Activated CD8-positive, alpha-beta memory T cell treated with anti-CD3 and anti-CD28 coated beads, Interleukin-2, amount 50 U/mL, for 24 hours (primary cell): ENCODE measurements around the gene MARCHF5.
A peak's percentile ranks its signal among the peaks of the same experiment; 100 is the strongest.

Experiments used
- DNase-seq: peaks from one replicate; pipeline ENCODE4 v3.0.0-alpha.2; 2020; ENCODE audit errors: extremely low read depth

The MARCHF5 gene, protein sequence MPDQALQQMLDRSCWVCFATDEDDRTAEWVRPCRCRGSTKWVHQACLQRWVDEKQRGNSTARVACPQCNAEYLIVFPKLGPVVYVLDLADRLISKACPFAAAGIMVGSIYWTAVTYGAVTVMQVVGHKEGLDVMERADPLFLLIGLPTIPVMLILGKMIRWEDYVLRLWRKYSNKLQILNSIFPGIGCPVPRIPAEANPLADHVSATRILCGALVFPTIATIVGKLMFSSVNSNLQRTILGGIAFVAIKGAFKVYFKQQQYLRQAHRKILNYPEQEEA

DNA sequence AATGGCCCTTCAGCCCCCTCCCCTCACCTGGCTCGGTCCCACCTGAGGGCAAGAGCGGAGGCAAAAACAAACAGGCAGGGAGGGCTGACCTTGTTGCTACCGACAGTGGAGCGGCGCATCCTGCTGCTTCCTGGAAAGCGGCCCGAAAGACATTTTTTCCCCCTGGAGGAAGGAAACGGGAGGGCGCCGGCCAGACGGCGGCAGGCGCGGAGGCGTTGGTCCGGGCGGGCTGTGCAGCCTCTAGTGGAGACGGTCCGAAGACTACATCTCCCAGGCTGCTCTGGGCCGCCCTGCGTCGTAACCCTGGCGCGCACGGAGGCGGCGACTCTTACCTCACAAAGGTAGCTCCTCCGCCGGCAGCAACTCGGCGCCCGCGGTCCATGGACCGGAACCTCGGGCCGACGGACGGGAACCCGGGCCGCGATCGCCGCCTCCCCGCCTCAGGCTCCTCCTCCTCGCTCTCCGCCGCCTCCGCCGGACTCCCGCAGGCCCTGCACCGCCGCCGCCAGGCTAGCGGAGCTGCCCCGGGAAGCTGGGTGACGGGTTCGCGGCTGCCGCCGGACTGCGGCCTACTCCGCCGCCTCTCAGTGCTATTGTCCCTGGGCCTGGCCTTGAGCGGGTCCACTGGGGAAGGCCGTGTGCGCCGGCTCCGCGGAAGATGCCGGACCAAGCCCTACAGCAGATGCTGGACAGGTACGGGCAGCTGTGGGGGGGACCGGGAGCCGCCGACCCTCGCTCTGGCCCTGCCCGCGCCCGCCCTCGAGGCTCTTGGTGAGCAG, at the start of gene MARCHF5, which contains the start of gene CPEB3:
Gene MARCHF5, plus strand, starts transcription at position 331 of the 779 bp plus-strand sequence. Its CDS starts 328 bp downstream, at position 659.
Gene CPEB3, minus strand, starts transcription at position 242 of the 779 bp plus-strand sequence. CDS start 50,728 bp downstream, outside the sequence.
- peak; percentile 76 for DNase-seq

DNA sequence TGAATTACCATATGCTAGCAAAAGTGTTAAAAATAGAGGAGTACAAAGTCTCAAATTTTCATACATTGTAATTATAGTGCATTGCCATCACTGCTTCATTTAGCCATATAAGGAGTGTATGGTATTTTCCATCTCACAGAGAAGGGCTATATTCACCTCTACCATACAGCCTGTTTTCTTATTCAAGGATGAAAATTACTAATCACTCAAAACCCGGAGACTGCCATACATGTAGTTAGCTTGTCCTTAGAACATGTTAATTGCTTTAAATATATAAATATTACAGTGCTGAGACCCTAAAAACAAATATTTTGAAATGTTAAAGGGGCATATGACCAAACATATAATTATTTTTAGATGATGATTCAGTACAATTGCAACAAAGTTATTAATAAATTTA, 49.5 kb upstream of the MARCHF5 start:
- no peak for DNase-seq

DNA sequence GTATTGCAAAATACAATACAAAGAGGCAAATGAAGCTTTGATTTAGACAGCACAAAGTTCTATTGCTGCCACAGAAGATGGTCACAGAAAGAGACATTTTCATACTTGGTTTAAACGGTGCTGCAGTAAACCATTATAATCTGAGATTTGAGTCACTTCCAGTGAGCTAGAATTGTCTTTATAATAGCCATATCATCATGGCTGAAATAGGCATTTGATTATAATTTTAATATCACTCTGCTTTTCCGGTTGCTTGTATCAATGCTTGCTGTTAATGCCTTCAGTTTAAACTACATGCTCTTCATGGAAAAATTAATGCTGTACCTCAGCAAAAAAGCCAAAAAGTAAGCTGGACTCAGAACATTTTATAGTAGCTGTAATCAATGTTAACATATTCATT, 48.6 kb upstream of the MARCHF5 start:
- DNase-seq = no peak

DNA sequence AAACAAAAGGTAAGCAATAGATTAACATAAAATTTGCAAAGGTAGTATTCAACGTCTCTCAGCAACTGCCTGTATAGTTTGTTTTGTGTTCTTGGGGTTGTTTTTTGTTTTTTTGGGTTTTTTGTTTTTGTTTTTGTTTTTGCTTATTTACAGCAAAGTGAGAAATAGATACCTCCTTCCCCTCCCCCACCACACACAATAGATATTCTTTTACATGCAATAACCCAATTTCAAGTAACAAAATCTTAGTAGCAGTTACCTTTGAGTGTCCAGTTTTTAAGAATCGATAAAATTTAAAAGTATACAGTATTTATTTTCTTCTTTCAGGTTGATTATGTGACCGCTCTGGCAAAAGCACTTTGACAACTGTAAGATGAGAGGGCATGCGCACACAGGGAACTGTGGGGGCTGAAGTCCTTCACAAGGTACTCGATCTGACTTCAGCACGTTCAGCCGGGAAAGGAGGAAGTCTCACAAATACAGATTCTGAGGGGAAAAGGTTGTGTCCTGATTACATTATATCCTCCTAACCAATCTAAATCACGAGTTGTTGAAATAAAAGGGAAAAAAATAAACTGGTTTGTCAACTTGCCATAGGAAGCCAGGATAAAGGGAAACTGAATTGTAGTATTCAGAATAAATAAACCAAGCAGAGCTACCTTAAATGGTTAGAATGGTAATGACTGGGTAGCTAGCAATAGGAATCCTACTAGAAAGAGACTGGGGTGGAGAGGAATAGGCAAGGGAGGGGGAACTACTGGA, 47.9 kb upstream of the MARCHF5 start:
- DNase-seq = no peak

DNA sequence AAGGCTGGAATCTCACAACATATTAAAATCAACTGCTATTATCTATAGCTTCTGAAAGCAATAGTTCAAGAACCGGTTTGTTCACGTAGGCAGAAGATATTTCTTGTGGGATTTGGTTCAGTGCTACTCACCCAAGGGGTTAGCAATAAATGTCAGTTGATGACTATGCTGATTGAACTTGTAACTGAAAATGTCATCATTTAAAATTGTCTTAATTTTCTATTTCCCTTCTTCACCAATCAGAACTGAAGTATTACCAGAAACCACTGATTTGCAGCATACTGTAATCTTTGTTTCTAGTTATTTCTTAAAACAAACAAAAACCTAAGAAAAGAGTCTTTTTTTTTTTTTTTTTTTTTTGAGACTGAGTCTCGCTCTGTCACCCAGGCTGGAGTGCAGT, 46.2 kb upstream of the MARCHF5 start:
- DNase-seq = no peak

DNA sequence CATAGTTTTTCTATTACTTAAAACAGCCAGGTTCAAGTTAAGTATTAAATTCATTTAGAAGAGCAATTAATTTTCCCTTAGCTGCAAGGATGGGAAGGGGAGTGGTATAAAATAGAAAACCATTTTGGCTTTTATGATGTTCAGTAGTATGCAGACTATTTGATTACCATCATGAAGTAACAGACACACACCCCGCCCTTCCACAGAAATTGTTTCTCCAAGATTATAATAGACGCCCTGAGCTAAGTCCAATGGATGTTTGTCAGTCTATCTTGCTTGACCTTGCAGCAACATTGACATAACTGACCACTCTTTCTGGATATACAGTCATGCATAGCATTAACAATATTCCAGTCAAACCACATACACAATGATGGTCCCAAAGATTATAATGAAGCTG, 42.4 kb upstream of the MARCHF5 start:
- no peak for DNase-seq

DNA sequence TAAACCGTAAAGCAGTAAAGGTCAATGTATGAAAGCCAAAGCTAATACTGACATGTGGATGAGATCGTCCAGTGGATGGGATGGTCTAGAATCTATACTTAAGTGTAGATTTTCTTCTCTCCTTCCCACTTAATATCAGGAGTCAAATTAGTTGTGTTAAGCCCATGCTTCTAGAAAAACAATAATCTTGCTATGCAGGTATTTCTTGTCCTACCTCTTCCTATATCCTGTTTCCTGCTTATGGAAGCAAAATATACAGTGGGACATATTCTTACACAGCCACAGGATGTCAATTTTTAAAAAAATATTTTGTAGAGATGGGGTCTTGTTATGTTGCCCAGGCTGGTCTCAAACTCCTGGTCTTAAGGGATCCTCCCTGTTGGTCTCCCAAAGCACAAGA, 27.6 kb upstream of the MARCHF5 start:
- DNase-seq = no peak

DNA sequence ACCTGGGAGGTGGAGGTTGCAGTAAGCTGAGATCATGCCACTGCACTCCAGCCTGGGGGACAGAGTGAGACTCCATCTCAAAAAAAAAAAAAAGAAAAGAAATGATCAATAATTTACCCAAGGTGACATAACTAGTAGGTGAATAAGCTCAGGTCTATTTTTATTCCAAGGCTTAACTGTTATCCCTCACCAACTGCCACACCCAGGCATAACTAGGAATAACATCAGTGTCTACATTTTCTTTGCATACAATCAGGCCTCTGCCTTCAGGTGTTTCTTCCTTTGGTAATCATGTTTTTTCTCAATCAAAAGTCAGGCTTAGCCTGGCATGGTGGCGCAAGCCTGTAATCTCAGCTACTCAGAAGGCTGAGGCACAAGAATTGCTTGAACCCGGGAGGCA, 26.7 kb upstream of the MARCHF5 start:
- no peak for DNase-seq

DNA sequence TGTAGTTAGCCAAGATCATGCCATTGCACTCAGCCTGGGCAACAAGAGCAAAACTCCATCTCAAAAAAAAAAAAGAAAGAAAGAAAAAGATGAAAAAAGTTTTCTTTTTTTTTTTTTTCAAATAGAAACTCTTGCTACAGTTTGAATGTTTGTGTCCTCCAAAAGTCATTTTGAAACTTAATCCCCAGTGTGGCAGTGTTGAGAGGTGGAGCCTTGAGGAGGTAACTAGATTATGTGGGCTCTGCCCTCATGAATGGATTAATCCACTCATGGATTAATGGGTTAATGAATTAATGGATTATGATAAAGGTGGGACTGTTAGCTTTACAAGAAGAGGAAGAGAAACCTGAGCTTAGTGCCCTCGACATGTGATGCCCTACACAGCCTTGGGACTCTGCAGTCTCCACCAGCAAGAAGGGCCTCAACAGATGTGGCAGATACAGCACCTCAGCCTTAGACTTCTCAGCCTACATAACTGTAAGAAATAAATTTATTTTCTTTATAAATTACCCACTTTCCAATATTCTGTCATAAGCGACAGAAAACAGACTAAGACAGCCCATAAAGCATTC, 25.2 kb upstream of the MARCHF5 start:
- no peak for DNase-seq

DNA sequence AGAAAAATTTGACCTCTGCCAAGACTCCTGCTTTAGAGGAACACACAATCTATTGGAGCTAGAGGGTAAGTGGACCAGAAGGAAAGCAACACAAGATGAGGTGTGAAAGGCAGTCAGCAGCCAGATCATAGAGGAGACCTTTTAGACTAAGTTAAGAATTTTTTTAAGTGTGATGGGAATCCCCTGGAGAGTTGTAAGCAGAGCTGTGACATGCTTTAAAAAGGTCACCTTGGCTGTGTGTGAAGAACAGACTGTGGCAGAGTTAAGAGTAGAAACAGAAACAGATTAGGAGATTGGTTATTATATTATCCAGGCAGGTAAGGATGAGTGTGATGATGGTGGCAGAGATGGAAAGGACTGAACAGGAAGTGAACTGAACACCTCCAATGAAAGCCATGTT, 23.6 kb upstream of the MARCHF5 start:
- no peak for DNase-seq

DNA sequence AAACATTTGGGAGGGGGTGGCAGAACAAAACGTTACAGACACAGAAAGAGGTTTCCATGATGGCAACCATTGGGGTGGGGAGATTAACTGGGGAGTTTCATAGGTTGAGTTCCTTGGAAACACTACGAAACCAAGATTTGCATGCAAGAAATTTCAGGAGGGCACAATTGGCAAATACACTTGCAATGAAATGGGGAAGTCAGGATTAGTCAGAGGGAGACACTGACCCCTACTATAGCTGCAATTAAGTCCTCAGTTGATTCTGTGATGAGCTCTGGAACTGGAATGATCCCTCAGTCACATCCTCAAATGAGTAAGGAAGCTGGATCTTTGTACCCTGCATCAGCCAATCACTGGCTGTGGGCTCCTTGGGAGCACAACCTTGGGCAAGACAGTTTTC, 22.2 kb upstream of the MARCHF5 start:
- no peak for DNase-seq

DNA sequence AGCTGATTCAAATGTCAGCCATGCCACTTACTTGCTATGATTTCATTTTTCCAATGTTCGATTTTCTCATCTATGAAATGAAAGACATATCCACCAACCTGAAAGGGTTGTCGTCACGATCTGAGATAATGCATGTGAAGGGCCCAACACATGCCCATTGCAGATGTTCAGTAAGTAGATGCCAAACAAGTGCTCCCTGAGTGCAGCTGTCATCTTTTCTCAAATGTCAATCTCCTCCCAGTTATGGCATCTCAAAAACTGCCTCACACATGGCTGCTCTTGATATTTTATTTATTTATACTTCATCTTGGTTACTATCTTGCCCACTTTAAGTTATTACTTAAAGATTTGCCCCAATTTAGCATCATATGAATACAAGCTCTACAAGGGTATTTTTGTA, 16.9 kb upstream of the MARCHF5 start:
- DNase-seq = no peak

DNA sequence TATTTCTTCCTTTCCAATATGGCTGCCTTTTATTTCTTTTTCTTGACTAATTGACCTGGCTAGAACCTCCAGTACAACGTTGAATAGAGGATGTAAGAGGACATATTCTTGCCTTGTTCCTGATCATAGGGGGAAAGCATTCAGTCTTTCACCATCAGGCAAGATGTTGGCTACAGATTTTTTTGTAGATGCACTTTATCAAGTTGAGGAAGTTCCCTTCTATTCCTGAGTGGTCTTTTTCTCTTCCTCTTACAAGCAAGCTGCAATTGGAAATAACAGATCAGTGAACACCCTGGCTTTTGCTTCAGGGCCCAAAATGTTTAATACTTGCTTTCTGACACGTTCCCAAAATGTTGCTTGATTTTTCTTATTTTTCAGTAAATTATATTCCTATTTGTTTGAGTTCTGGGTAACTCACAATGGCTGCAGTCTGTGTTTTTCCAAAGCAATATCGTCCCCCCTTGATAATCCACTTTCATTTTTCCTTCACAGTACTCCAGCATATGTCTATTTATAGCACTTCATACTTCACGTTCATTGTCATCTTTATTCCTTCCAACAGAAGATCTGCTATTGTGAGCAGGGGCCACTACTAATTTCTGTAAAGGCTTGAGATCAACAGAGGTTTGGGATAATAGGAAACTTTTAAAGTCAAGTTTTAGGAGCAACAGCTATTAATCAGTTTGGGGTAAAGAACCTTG, 11.8 kb upstream of the MARCHF5 start:
- no peak for DNase-seq

DNA sequence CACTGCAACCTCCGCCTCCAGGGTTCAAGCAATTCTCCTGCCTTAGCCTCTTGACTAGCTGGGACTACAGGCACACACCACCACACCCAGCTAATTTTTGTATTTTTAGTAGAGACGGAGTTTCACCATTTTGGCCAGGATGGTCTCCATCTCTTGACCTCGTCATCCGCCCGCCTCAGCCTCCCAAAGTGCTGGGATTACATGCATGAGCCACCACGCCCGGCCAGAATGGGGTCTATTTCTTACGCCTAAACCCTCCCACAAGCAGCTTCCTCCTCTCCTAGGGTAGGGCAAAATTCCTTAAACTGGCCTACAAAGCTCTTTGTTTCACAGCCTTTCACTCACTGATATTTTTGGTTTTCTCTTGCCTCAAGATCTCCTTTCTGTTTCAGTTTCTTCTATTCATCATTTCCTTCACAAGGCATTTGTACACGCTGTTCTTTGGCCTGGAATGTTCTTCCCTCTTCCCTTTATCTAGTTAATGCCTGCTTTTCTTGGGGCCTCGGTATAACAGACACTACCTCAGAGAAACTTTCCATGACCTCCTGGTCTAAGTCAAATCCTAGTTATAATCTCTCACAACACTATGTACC, 6.8 kb upstream of the MARCHF5 start:
- no peak for DNase-seq

DNA sequence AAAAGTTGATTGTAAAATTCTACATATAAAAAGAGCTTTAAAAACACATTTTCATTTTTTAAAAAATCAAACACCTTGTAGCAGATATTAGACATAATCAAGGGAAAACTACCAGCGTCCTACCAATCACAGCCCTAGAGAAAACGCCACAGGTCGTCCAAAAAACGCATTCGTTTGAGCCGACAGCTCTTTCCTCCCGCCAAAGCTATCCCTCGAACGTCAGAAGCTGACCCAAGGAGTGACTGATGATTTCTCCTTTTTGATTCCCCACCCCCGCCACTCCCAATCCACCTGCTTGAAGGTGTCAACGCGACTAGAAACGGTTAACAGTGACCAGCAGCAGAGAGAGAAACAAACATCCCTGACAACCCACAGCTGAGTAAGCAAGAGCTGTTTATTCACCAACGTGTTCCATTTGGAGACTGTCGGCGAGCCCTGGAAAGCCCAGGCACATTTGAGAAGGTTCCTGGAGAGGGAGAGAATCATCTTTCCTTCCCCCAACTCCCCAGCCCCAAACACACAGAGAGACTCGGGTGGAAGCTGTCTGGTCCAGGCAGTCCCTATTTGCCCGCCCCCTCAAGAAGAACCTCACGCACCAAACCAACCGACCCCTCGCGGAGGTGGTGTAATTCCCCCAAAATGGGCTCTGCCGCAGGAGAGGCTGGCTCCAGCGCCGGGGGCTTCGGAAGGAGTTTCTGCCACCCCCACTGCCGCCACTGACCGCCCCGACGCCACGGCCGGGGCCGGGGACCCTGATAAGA, 711 bp upstream of the MARCHF5 start:
- no peak for DNase-seq

DNA sequence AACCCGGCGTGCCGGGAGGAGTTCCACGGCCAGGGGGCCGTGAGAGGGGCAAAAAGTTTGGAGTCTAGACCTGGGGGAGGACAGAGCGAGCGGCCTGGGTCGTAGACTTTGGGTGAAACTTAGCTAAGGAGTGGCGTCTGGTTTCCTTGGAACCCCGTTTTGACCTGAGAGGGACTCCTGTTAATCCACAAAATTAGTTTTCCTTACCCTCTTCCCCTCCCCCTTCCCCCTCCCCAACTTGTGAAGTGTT, 574 bp downstream of the MARCHF5 start:
- no peak for DNase-seq

DNA sequence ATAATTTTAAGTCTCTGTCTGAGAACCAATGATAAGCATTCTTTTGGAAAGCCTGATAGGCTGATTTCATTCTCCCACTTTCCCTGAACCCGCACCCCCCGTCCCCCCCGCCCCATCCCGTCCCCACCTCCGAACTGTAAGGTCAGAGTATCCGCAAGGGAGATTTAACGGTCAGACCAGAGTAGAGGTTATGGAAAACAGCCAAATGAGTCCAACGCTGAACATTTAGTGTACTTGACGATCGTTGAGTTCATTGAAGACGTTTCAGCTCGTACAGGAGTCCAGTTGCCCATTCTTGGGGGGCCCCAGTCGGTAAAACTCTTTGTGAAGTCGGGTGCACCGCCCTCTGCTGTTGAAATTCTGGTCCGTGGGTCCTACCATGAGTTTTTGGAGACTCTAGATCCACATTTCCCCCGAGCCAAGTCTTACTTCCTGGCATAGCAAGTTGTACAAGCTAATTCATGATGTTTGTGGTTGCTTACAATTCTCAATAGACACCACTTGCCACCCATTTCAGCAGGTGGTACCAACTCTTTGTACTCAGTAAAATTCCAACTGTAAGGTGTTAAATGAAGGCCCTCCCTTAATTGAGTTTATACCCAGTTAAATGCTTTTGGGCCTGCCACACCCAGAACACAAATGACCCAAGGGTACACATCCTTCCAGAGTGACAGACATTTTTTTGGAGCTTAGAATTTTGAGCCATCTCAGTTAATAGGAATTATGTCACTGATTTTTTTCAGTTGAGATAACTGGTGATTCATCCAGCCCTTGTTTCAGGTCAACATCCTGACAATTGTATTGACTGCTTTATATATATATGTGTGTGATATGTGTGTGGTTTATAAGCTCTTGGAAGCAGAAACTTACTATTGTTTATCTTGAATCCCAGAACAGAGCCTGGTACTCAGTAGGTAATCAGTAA, 1.2 kb downstream of the MARCHF5 start:
- peak; percentile 9 for DNase-seq

DNA sequence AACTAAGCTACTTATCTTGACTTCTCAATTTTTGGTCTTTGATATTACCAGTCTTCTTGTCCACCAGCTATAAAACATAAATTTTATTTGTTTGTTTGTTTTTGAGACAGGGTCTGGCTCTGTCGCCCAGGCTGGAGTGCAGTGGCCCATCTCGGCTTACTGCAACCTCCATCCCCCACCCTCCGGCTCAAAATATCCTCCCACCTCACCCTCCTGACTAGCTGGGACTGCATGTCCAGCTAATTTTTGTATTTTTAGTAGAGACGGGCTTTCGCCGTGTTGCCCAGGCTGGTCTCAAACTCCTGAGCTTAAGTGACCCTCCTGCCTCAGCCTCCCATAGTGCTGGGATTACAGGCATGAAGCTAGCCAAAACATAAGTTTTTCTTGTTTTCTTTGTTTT, 7.5 kb downstream of the MARCHF5 start:
- DNase-seq = no peak

DNA sequence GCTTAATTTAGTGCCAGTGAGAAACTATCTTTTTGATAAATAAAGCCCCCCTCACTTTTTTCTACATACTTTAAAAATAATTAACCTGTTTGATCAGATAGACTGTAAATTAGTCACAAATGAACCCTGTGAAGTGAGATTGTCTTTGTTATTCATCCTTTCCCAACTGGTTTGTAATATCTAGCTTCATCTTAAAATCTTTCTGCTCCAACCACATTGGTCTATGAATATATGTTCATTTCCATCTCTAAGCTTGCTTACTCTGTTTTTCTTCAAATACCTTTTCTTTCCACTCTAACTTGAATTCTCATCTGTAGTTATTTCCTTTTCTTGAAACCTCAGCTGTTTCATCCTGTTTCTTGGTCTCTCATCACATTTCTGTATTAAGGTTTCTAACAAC, 12.1 kb downstream of the MARCHF5 start:
- DNase-seq = no peak

DNA sequence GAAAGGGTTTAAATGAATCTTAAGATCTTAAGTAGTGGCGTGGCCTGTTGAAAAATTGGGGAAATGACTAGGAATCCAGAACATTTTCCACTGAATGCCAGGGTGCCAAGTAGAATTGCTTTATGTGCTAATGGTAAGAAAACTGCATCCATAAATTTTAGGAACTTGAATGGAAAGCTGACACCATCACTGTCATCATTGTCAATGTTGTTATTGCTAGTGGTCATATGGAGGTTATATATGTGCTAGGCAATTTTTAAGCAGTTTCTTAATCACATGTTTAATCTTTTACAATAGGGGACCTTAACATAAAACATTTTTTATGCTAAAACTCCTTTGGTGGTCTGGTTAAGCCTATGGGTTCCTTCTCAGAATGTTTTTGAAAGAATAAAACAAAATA, 13.1 kb downstream of the MARCHF5 start:
- no peak for DNase-seq
